Natural killer cell (primary cell): ENCODE data around the gene GNAI1. TPM values are rescaled to one million over a fixed set of nuclear protein-coding genes. Genes with fewer than 3 reads are reported as not detected.

Source experiments
- ATAC-seq, 3 donors: fragments of 150-1000 bp in 2 of 3; fragments of 200-7000 bp in 1 of 3; cut with Tn5 transposase; 1 replicate in 1 of 3; 2 replicates in 2 of 3; pipeline ENCODE4 v1.10.0; 2021; ENCODE audit warnings: mild to moderate bottlenecking in 2 of 3, moderate library complexity in 2 of 3
- DNase-seq, 2 donors: peaks; one replicate each; pipeline versions ENCODE4 v3.0.0 to v3.0.0-alpha.2; 2013 to 2021; ENCODE audit warnings: mixed read lengths in 1 of 2
- H3K27ac ChIP-seq: one replicate; pipeline ENCODE4 v1.5.1; 2013; ENCODE audit warnings: mild to moderate bottlenecking, low read length
- H3K27me3 ChIP-seq: one replicate; pipeline ENCODE4 v1.6.1; 2013; ENCODE audit warnings: low read length; ENCODE audit not compliant: control insufficient read depth, insufficient read depth
- H3K36me3 ChIP-seq: one replicate; pipeline ENCODE4 v1.6.1; 2013; ENCODE audit warnings: low read length; ENCODE audit not compliant: control insufficient read depth, insufficient read depth
- H3K4me1 ChIP-seq: one replicate; pipeline ENCODE4 v1.6.1; 2013; ENCODE audit warnings: low read length; ENCODE audit not compliant: control insufficient read depth, insufficient read depth
- H3K4me3 ChIP-seq: one replicate; pipeline ENCODE4 v1.5.1; 2013; ENCODE audit warnings: low read length
- H3K9me3 ChIP-seq: one replicate; pipeline ENCODE4 v1.6.1; 2013; ENCODE audit warnings: low read length; ENCODE audit not compliant: control insufficient read depth, insufficient read depth
- H3K27ac Mint-ChIP-seq, 2 donors: one replicate each; pipeline ENCODE4 v1.8.0; 2022; ENCODE audit warnings: mild to moderate bottlenecking in 2 of 2, mixed read lengths in 2 of 2, moderate library complexity in 1 of 2
- H3K27me3 Mint-ChIP-seq, 2 donors: one replicate each; pipeline ENCODE4 v1.8.0; 2022; ENCODE audit warnings: low read depth in 2 of 2, mixed read lengths in 2 of 2
- H3K36me3 Mint-ChIP-seq: one replicate; pipeline ENCODE4 v1.8.0; 2022; ENCODE audit warnings: mixed read lengths
- H3K4me1 Mint-ChIP-seq, 2 donors: one replicate each; pipeline ENCODE4 v1.8.0; 2022; ENCODE audit warnings: mixed read lengths in 2 of 2
- H3K4me3 Mint-ChIP-seq: one replicate; pipeline ENCODE4 v1.8.0; 2022; ENCODE audit warnings: mild to moderate bottlenecking, moderate library complexity, mixed read lengths
- H3K9me3 Mint-ChIP-seq, 2 donors: one replicate each; pipeline ENCODE4 v1.8.0; 2022; ENCODE audit warnings: mixed read lengths in 2 of 2
- CTCF ChIP-seq: fragments of 200-600 bp; IDR thresholded peaks from one replicate; pipeline ENCODE4 v1.8.0; 2022; ENCODE audit warnings: antibody characterized with exemption
- WGBS: methylation state at CpG from one replicate; pipeline ENCODE4 v1.1.7; 2013; ENCODE audit warnings: missing lambda C conversion rate; ENCODE audit not compliant: insufficient coverage; 5-methylcytosine and 5-hydroxymethylcytosine counted together
- intact Hi-C: fragments of 100-400 bp; cut with micrococcal nuclease; formaldehyde crosslinking; loops from one replicate; pipeline ENCODE4 v1.14.2; 2022
- total RNA-seq, 4 donors: library from RNA; stranded (reverse); fragments of 120-200 nt in 1 of 4; gene quantifications; one replicate each; pipeline versions ENCODE4 v1.2.3 to v1.2.4, GENCODE V29; 2013 to 2022

GNAI1 gene
- total RNA-seq, 3 donors from 2014 or later (not counting 1 experiment from before 2014, with no cell fraction given) = 0.59 to 1.1 (median 0.68) TPM

DNA sequence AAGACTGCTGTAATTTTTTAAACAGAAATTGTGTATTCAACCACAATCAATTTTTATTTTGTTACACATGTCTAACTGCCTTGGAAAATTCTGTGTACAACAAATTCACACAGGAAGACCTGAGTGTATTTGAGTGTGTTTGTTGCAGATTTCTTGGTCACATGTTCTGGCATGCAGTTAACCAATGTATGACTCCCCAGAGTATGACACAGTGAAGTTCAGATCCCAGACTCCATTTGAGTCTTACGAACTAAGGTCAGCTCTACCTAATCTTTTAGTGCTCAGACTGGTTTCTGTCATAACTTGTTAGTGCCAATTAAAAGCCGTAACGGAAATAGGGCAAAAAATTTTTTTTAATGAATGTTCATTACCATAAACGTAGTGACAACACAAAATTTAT lies 5.8 kb downstream of the GNAI1 start:
- H3K36me3 ChIP-seq = no peaks in the 10 kb centered on the region
- H3K27me3 Mint-ChIP-seq = peaks cover 29 to 33% of the 10 kb centered on the region in 2 donors
- H3K4me1 ChIP-seq = peaks cover 5% of the 10 kb centered on the region
- TF ChIP-seq CTCF = no peak
- peaks cover 12% of the 10 kb centered on the region for H3K36me3 Mint-ChIP-seq
- DNase-seq (no peak), ATAC-seq (no peak)
- intact Hi-C loops = no loop called here
- no peaks in the 10 kb centered on the region for H3K9me3 ChIP-seq
- H3K4me3 ChIP-seq = no peak overlapping the region
- peaks cover 4 to 9% of the 10 kb centered on the region in 2 donors for H3K9me3 Mint-ChIP-seq
- H3K27ac ChIP-seq = no peak overlapping the region
- no peak overlapping the region for H3K4me3 Mint-ChIP-seq
- 89% methylated on average over 4 of the region's 4 CpGs for WGBS
- peaks cover 5% of the 10 kb centered on the region in 2 donors for H3K4me1 Mint-ChIP-seq
- H3K27ac Mint-ChIP-seq = no peak overlapping the region
- peaks cover 3% of the 10 kb centered on the region for H3K27me3 ChIP-seq

DNA sequence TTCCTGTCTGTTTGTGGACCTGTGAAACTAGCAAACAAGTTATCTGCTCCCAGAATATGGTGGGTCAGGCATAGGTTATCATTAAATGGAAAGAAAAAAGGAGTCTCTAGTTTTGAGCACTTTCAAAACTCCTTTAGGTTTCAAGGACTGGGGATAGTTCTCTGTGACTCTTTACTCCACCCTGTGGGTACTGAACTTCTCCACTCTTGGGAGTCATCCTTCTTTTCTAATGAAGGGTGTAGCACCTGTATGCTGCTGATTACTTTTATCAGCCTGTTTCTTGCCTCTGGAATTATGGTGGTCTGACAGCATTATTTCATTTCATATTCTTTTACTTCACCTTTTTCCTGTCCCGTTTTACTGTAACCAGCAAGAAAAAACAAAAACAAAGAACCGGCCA lies 6.7 kb downstream of the GNAI1 start:
- Histone ChIP-seq H3K36me3 (no peaks in the 10 kb centered on the region), H3K27ac (no peak overlapping the region), H3K4me3 (no peak overlapping the region), H3K9me3 (no peaks in the 10 kb centered on the region), H3K4me1 (no peaks in the 10 kb centered on the region), H3K27me3 (peaks cover 3% of the 10 kb centered on the region)
- Mint-ChIP-seq H3K27me3 (peaks cover 23 to 25% of the 10 kb centered on the region in 2 donors), H3K27ac (no peak overlapping the region), H3K36me3 (peaks cover 7% of the 10 kb centered on the region), H3K4me3 (no peak overlapping the region), H3K4me1 (no peaks in the 10 kb centered on the region), H3K9me3 (peaks cover 4 to 9% of the 10 kb centered on the region in 2 donors)
- no peak for TF ChIP-seq CTCF
- DNase-seq (no peak), ATAC-seq (no peak)
- WGBS = 74% methylated on average over 2 of the region's 2 CpGs
- intact Hi-C loops = no loop called here

DNA sequence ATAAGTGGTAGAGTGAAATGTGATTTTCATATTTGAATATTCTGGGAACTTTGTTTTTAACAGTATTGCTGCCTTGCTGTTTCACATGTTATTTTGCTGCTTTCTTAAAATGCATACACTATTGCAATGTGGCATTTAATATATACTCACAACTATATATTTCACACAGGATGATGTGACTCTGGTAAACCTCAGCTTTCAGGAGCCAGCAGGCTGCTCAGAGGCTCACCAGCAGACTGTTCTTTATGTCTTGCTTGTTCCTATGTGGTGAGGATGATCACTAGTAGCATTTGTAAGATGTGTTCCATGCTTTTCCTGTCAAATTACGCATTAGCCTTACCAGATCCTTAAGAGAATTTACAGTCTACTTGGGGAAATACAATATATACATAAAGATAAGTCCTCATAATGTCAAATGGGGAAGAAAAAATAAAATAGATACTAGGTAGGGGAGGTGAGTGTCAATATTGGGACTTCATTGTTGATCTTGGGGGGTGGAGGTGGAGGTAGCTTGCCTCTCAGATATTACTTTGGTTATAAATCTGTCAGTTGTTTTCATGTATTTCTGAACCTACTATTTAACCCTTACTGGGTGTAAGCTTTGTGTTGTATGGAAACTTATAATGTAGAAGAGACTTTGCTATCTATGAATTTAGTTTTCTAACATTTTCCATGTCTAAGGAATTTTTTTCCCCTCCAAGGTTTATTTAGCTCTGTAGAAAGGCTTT lies 8.4 kb downstream of the GNAI1 start:
- no peak overlapping the region for H3K27ac Mint-ChIP-seq
- TF ChIP-seq CTCF = no peak
- ATAC-seq (no peak), DNase-seq (no peak)
- no CpG with 5 or more reads among the region's 1 CpG for WGBS
- Histone ChIP-seq H3K27me3 (peaks cover 2% of the 10 kb centered on the region), H3K36me3 (no peaks in the 10 kb centered on the region), H3K27ac (no peak overlapping the region), H3K4me3 (no peak overlapping the region), H3K4me1 (no peaks in the 10 kb centered on the region), H3K9me3 (no peaks in the 10 kb centered on the region)
- no peaks in the 10 kb centered on the region for H3K4me1 Mint-ChIP-seq
- H3K36me3 Mint-ChIP-seq = peaks cover 7% of the 10 kb centered on the region
- intact Hi-C loops = no loop called here
- no peak overlapping the region for H3K4me3 Mint-ChIP-seq
- peaks cover 2 to 6% of the 10 kb centered on the region in 2 donors for H3K9me3 Mint-ChIP-seq
- H3K27me3 Mint-ChIP-seq = peaks cover 11 to 12% of the 10 kb centered on the region in 2 donors
